ENCODE measurements around the gene FANCE.
"Not testable (repeated sequence)": the region's sequence is repeated elsewhere in the genome, so short reads cannot be mapped to it uniquely, and the experiment has no call there.

FANCE gene

DNA sequence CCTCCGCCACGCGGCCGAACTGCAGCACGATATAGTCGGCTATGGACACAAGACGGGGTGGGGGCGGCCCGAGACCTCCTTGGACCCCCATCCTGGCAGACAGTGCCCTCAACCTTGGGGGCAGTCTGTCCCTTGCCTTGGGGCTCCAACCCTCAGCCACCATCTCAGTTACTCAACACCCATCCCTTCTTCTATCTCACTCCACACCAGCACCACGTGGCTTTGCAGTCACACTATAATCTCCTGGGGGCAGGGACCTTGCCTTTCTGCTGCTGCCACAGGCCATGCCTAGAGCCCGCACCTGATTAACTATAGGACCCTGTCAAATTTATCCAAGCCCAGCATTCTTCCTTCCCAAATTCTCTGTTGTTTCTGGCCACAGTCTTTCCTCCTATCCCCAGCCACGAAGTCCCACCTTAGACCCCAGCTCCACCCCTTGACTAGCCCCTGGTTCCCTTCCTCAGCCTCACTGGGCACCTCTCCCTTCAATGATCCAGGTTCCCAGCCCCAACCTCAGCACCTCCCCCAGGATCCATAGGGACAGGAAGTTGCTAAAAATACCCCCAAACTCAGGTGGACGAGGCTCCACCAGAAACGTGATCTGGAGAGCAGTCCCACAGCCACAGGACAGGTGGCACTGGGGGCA lies 46.4 kb downstream of the FANCE start:
- no peak for DNase-seq (ENCODE audit: low read depth)

DNA sequence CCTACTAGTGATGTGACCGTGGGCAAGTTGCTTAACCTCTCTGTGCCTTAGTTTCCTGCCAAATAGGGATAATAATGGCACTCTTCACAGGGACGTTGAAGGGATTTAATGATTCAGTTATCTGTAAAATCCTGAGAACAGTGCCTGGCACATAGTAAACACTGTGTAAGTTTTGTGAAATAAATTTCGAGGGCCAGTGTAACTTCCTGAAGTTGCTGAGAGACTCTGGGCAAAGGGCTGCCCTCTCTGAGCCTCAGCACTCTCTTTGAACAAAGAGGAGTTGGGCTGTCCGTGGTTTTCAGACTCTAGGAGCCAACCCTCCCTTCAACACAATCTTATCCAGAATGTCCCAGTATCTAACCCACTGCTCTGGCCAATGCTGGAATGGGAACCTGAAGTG lies 47.2 kb downstream of the FANCE start:
- DNase-seq (ENCODE audit: low read depth) = no peak

DNA sequence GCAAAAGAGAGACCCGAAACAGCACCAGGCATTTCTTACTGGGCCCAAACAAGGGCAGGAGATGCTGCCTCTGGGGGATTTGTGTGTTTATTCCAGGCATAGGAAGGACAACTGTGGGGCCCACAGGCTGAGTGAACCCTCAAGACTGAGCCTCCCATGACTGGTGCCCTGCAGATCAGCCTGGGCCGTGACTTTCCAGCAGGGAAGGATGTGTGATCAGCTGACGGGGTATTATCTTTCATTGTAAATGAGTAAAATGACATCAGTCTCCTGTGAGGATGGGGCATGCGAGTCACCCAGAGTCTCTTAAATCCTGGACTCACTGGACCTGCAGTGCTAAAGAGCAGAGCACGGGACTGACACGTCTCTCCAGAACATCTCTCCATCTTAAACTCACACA lies 48.6 kb downstream of the FANCE start:
- no peak for DNase-seq (ENCODE audit: low read depth)

DNA sequence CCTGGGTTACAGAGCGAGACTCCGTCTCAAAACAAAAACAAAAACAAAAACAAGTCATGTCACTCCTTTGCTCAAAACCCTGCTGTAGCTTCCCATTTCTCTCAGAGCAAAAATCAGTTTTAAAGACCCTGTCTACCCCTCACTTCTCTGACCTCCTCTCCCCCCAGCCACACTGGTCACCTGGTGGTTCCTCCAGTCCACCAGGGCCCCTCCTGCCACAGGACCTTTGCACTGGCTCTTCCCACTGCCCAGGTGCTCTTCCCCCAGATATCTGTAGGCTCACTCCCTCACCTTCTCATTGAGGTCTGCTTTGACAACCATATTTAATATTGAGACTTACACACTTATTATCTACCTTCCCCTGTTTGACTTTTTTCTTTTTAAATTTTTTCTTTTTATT lies 49.6 kb downstream of the FANCE start:
- no peak for DNase-seq (ENCODE audit: low read depth)

DNA sequence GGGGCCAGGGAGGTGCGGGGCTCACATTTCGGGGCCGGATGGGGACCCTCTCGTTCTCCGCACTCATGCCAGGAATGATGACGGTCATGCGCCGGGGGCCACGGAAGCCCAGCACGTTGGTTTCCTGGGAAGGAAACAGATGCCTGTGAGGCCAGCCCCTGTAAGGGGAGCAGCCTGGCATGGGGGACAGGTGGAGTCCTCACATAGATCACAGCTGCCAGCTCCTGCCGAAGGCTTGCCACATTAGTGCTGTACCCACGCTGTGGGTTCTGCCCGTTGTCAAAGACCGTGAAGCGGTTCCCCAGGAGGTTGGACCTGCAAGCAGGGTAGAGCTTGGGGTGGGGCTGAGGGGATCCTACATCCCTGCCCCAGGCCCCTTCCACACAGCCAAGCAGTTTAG lies 51.4 kb downstream of the FANCE start:
- no peak for DNase-seq (ENCODE audit: low read depth)

DNA sequence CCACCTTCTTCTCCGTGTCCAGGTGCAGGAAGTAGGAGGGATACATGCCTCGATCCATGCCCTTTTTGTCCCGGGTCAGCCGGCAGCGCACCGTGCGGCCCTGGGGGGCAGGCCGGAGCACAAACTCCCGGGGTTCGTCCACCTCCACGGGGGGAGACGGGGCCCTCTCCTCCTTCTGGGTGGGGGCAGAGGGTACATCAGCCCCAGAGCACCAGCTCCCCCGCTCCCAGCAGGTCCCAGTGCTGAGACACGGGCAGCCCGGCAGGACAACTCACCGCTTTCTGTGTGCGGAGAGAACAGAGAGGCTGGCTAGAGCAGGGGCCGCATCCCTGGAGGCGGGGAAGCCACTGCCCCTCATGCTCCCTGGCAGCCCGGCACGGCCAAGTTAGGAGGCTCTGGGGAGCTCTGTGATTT lies 53.9 kb downstream of the FANCE start:
- no peak for DNase-seq (ENCODE audit: low read depth)

DNA sequence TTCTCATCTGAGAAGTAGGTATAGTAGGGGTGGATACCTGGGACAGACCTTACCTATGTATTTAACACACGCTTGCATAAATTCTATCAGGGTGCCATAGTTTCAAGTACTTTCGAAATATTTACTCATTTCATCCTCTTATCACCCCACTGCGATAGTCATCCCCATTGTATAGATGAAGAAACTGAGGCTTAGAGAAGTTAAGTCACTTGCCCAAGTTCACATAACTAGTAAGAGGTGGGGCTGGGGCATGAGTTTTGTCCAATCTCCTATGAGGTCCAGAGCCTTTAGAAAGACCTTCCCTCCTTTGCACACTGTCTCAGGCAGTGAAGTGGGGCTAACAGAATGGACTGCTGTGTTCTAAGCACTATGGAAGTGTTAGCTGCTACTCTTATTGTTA lies 54.4 kb downstream of the FANCE start:
- DNase-seq (ENCODE audit: low read depth) = no peak

DNA sequence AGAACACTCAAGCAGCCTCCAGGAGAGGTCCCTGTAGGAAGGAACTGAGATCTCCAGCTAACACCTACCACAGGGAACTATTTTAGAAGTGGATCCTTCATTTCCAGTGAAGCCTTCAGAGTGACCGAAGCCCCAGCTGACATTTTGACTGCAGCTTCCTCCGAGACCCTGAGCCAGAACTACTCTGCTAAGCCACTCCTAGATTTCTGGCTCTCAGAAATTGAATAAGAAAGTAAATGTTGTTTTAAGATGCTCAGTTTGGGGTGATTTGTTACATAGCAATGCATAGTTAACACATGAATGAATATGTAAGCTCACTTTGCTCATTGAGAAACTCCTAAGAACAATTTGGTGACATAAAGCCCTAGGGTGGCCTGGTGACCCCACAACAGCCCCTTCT lies 55.1 kb downstream of the FANCE start:
- no peak for DNase-seq (ENCODE audit: low read depth)

DNA sequence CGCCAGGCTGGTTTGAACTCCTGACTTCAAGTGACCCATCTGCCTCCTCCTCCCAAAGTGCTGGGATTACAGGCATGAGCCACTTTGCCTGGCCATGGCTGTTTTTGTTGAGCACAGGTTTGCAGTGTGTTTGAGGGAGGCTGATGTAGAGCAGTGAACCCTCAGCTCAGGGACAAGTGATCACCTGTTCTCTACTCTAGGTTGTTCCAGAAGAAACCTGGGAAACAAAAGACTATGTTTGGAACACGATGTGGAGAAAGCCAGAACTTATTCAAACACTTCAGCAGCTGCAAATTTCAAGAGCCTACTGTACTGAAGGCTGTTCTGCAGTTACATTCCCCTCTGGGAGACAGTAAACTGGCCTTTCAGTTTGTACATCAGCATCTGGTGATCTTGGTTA lies 55.9 kb downstream of the FANCE start:
- DNase-seq (ENCODE audit: low read depth) = no peak

DNA sequence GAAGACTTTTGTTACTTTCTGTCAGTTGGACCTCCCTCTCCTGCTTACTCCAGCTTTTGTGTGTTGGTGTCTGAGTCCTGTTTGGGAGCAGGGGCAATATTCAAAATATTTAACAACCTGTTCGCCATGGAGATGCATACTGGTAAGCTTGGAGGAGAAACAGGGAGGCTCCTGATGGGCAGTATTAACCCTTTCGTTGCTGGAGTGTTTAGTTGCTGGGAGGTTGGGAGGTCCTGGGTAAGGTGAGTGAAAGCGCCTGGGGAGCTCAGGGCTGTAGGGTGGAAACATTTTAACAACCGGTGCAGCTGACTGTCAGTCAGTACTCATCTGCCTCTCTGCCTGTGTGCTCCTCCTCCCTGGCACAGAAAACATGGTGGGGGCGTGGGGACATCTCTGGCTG lies 56.4 kb downstream of the FANCE start:
- DNase-seq (ENCODE audit: low read depth) = no peak

DNA sequence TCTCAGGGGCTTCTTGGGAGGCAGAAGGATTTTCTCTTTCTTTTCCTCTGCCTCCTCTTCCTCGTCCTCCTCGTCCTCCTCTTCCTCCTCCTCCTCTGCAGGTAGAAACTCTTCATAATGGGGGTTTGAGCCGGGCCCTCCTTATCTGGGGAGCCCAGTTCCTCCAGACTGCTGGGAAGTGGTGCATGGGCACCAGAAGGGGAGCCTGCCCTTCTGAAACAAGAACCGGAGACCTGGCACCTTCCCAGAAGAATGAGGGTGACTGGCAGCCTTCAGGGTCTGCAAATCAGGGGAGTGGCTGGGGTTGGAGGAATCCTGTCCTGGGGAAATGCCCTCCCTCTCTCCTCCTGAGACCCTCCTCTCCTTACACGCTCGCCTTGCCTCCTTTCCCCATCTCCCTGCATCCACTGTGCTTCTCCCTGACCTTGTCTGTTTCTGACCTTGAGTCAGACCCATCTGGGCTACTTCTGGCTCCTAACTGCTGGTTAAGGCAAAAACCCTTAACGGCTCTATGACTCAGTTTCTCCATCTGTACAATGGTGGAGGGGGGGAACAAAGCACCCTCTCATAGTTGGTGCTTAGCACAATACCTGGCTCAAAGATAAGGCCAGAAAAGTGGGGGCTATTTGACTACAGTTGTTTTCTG lies 58.9 kb downstream of the FANCE start:
- DNase-seq (ENCODE audit: low read depth) = no peak

DNA sequence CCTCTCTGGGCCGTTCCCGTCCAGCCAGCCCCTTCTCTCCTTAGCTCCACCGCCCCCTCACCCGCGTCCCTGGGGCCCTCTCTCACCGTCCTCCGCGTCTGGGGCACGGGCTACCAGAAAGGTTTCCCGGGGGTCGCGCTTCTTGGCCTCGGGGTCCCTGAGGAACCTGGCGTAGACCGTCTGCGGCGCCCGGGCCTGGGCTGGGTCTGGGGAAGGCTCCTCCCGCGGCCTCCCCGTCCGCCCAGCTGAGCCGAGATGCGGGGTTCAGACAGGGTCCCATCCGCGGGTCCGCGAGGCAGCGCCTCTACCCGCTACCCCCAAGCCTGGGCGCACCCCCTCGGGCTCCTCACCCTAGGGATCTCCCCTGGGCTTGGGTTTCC lies 59.4 kb downstream of the FANCE start:
- no peak for DNase-seq (ENCODE audit: low read depth)

DNA sequence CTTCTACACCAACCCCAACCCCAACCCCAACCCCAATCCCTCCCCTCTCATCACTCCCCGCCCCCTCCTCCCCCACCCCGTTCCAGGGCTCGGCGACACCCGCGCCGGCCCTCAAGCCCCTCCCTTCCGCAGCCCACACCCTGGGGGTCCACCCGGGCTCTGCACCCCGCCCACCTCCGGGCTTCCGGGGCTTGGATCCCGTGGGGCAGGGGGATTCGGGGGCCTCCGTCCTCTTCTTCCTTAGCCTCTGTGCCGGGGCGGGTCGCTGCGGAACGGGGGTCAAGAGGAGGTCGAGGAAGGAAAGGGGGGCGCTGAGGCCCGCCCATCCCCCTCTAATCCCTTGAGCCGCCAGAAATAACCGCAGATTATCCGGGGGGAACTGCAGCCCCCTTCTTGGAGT lies 59.9 kb downstream of the FANCE start:
- no peak for DNase-seq (ENCODE audit: low read depth)

DNA sequence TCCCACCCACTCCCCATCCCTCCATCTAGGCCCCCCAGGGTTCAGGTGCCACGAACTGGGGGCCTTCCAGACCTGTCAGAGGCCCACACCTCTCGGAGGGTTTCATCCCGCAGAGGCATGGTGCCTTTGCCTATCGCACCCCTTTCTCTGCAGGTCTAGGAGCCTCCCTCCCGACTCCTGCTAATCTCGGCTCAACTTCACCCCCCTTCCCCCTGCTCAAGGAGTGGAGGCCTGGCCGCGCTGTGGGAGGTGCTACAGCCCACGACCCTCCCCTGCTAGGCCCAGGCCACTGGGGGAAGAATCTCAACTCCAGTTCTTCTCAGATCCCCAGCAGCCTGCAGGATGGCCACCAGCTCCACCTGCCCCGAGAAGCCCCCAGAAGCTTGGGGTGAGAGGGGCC lies 60.6 kb downstream of the FANCE start, which contains the start of gene TULP1:
Gene TULP1 (minus strand): TSS at position 157 of the 400 bp plus-strand sequence. CDS start 38 bp downstream, at position 119.
- no peak for DNase-seq (ENCODE audit: low read depth)

DNA sequence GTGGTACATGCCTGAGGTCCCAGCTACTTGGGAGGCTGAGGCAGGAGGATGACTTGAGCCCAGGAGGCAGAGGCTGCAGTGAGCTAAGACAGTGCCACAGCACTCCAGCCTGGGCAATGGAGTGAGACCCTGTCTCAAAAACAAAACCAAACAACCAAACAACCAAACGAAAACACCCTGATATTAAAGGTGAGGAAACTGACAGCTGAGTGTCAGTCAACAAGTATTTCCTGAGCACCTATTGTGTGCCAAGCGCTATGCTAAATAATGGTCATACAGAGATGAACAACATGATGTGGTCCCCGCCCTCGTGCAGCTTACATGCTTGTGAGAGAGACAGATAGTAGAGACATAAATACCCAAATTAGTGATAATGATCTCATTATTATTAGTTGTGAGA lies 62.4 kb downstream of the FANCE start:
- no peak for DNase-seq (ENCODE audit: low read depth)

DNA sequence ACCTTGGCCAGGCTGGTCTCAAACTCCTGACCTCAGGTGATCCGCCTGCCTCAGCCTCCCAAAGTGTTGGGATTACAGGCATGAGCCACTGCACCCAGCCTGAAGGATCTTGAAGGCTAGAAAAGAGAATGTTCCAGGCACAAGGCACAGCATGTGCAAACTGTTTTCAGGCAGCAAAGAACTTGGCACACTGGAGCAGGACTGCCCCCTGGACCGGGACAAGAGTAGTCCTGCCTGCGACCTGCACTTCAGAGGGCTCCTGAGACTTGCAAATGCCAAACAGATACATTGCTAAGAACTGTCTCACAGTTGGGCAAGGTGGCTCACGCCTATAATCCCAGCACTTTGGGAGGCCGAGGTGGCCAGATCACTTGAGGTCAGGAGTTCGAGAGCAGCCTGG lies 63.8 kb downstream of the FANCE start:
- not testable (repeated sequence) for DNase-seq (ENCODE audit: low read depth)
